ENCODE measurements around the gene AOPEP.
"Not testable (repeated sequence)": the region's sequence is repeated elsewhere in the genome, so short reads cannot be mapped to it uniquely, and the experiment has no call there.

Gene AOPEP

GRCh38 chr9:94818178-94818541 is 91.7 kb downstream of the AOPEP start:
- DNase-seq (ENCODE audit: low read depth): no peak

GRCh38 chr9:94819161-94819687 is 92.7 kb downstream of the AOPEP start:
- DNase-seq (ENCODE audit: low read depth): no peak

- DNase-seq (ENCODE audit: low read depth): no peak
Measured at GRCh38 chr9:94821098-94821887, 94.8 kb downstream of the AOPEP start.

- DNase-seq (ENCODE audit: low read depth): no peak
Measured at GRCh38 chr9:94822273-94822672, 95.8 kb downstream of the AOPEP start.

GRCh38 chr9:94823710-94824109 is 97.2 kb downstream of the AOPEP start:
- DNase-seq (ENCODE audit: low read depth): no peak

GRCh38 chr9:94824411-94824810 is 97.9 kb downstream of the AOPEP start:
- no peak for DNase-seq (ENCODE audit: low read depth)

- DNase-seq (ENCODE audit: low read depth): no peak
Measured at GRCh38 chr9:94824913-94825610, 98.6 kb downstream of the AOPEP start.

- DNase-seq (ENCODE audit: low read depth): no peak
Measured at GRCh38 chr9:94825611-94825958, 99.1 kb downstream of the AOPEP start.

GRCh38 chr9:94826044-94826443 is 99.5 kb downstream of the AOPEP start:
- no peak for DNase-seq (ENCODE audit: low read depth)

GRCh38 chr9:94826644-94827410 is 100.3 kb downstream of the AOPEP start:
- no peak for DNase-seq (ENCODE audit: low read depth)

- no peak for DNase-seq (ENCODE audit: low read depth)
Measured at GRCh38 chr9:94827584-94828304, 101.2 kb downstream of the AOPEP start.

GRCh38 chr9:94829380-94830070 is 103.0 kb downstream of the AOPEP start:
- no peak for DNase-seq (ENCODE audit: low read depth)

GRCh38 chr9:94830071-94830604 is 103.6 kb downstream of the AOPEP start:
- not testable (repeated sequence) for DNase-seq (ENCODE audit: low read depth)

- no peak for DNase-seq (ENCODE audit: low read depth)
Measured at GRCh38 chr9:94833802-94834201, 107.3 kb downstream of the AOPEP start.

- no peak for DNase-seq (ENCODE audit: low read depth)
Measured at GRCh38 chr9:94837404-94837803, 110.9 kb downstream of the AOPEP start.

GRCh38 chr9:94839398-94839797 is 112.9 kb downstream of the AOPEP start:
- no peak for DNase-seq (ENCODE audit: low read depth)

- no peak for DNase-seq (ENCODE audit: low read depth)
Measured at GRCh38 chr9:94840738-94841137, 114.2 kb downstream of the AOPEP start.

- DNase-seq (ENCODE audit: low read depth): no peak
Measured at GRCh38 chr9:94843134-94843533, 116.6 kb downstream of the AOPEP start.

- DNase-seq (ENCODE audit: low read depth): no peak
Measured at GRCh38 chr9:94846739-94847138, 120.2 kb downstream of the AOPEP start.

GRCh38 chr9:94847486-94847885 is 121.0 kb downstream of the AOPEP start:
- DNase-seq (ENCODE audit: low read depth): no peak

GRCh38 chr9:94848791-94849190 is 122.3 kb downstream of the AOPEP start:
- DNase-seq (ENCODE audit: low read depth): not testable (repeated sequence)
